Measurements from ENCODE around the gene PDGFC. TPM values are rescaled to one million over a fixed set of nuclear protein-coding genes. Genes with fewer than 3 reads are reported as not detected.

Gene PDGFC
- total RNA-seq, 1 experiment from 2014 or later: 9.8 TPM

DNA sequence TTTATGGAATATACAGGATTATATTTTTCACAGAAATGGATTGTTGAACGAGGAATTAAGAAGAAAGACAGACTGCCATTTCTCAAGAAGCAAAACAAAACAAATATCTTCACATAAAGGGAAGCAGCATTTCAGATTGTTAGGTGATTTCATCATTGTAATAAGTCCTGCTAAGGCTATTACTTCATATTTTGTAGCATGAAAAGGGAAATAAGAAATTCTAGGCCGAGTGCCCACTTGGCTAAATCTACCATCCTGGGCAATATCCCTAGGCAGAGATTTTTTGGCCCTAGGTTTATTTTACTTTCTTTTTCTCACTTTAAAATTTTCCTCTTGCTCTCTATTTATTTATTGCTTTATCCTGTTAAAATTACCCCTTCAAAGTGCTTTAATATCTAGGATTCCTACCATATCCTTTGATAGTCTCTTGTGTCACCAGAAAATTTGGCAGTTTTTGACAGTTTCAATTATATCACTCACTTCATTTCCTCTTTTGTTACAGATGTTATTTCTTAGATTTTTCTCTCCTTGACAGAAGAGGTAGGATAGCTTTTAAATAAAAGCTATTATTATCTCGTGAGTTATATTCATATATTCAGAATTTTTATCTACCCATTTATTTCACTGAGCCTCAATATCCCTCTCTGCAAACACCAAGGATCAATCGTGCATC lies 142.3 kb downstream of the PDGFC start:
- no peak for ATAC-seq
- Histone ChIP-seq H2AFZ (ENCODE audit: low read depth, low read length, poor library complexity, severe bottlenecking) (no peak overlapping the region), H3K4me2 (ENCODE audit: low read length) (no peak overlapping the region), H3K27ac (ENCODE audit: low read depth, low read length) (no peak overlapping the region), H4K20me1 (ENCODE audit: insufficient read depth) (no peaks in the 10 kb centered on the region; the same call in 1 of the 2 replicates), H3K9me2 (ENCODE audit: insufficient read depth) (no peaks in the 10 kb centered on the region), H3K27me3 (ENCODE audit: insufficient read depth, low read length) (no peaks in the 10 kb centered on the region), H3K4me1 (ENCODE audit: control insufficient read depth in 1 of 2, insufficient read depth in 2 of 2, low read length in 2 of 2) (no peaks in the 10 kb centered on the region), H3K9me3 (ENCODE audit: control insufficient read depth in 1 of 2, insufficient read depth in 1 of 2, low read depth in 1 of 2, low read length in 2 of 2) (no peaks in the 10 kb centered on the region), H3K79me2 (ENCODE audit: insufficient read depth, low read length) (no peaks in the 10 kb centered on the region), H3K36me3 (ENCODE audit: control insufficient read depth in 1 of 2, insufficient read depth in 2 of 2, low read length in 2 of 2) (no peaks in the 10 kb centered on the region), H3K9ac (ENCODE audit: low read length) (no peak overlapping the region), H3K4me3 (replicated peaks in 1 of 2; ENCODE audit: low read depth in 1 of 2, low read length in 2 of 2) (no peak overlapping the region)
- no TSS peak for BruUV-seq (replicated peaks)
- TF ChIP-seq, protein P1, sequence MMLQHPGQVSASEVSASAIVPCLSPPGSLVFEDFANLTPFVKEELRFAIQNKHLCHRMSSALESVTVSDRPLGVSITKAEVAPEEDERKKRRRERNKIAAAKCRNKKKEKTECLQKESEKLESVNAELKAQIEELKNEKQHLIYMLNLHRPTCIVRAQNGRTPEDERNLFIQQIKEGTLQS (IDR thresholded peaks at IDR 0.05): no peak
- ChIA-PET POLR2A (no interaction called here), RAD21 (ENCODE audit: low non-redundant PET in 1 of 2, low total read pairs in 2 of 2, uncharacterized antibody in 2 of 2, unreplicated experiment in 2 of 2) (no interaction called here), CTCF (no interaction called here)
- no peak for DNase-seq (ENCODE audit: low read depth, low spot score)
- intact Hi-C loops (cut with micrococcal nuclease): no loop called here

GRCh38 chr4:156827519-156827918 lies 144.1 kb downstream of the PDGFC start:
- intact Hi-C loops (cut with micrococcal nuclease): no loop called here
- Histone ChIP-seq H3K4me2 (ENCODE audit: low read length) (no peak overlapping the region), H3K4me1 (ENCODE audit: control insufficient read depth in 1 of 2, insufficient read depth in 2 of 2, low read length in 2 of 2) (no peaks in the 10 kb centered on the region), H3K4me3 (replicated peaks in 1 of 2; ENCODE audit: low read depth in 1 of 2, low read length in 2 of 2) (no peak overlapping the region), H3K27me3 (ENCODE audit: insufficient read depth, low read length) (no peaks in the 10 kb centered on the region), H3K9ac (ENCODE audit: low read length) (no peak overlapping the region), H3K9me2 (ENCODE audit: insufficient read depth) (no peaks in the 10 kb centered on the region), H4K20me1 (ENCODE audit: insufficient read depth) (no peaks in the 10 kb centered on the region; the same call in 1 of the 2 replicates), H2AFZ (ENCODE audit: low read depth, low read length, poor library complexity, severe bottlenecking) (no peak overlapping the region), H3K79me2 (ENCODE audit: insufficient read depth, low read length) (no peaks in the 10 kb centered on the region), H3K27ac (ENCODE audit: low read depth, low read length) (no peak overlapping the region), H3K36me3 (ENCODE audit: control insufficient read depth in 1 of 2, insufficient read depth in 2 of 2, low read length in 2 of 2) (no peaks in the 10 kb centered on the region), H3K9me3 (ENCODE audit: control insufficient read depth in 1 of 2, insufficient read depth in 1 of 2, low read depth in 1 of 2, low read length in 2 of 2) (no peaks in the 10 kb centered on the region)
- CTCF ChIA-PET: no interaction called here
- RAD21 ChIA-PET (ENCODE audit: low non-redundant PET in 1 of 2, low total read pairs in 2 of 2, uncharacterized antibody in 2 of 2, unreplicated experiment in 2 of 2): no interaction called here
- BruUV-seq (replicated peaks): no TSS peak
- DNase-seq (ENCODE audit: low read depth, low spot score): no peak
- POLR2A ChIA-PET: no interaction called here
- ATAC-seq: no peak
- TF ChIP-seq POLR2A (IDR thresholded peaks at IDR 0.05; ENCODE audit: borderline replicate concordance, extremely low read depth, insufficient read depth, insufficient read length) (no peak), CBX3 (IDR thresholded peaks at IDR 0.05; ENCODE audit: low read depth) (no peak), TCF7L2 (IDR thresholded peaks at IDR 0.05; ENCODE audit: borderline replicate concordance, extremely low read depth, insufficient read depth, insufficient read length) (no peak), CEBPB (IDR thresholded peaks at IDR 0.05; ENCODE audit: low read depth) (no peak), REST (IDR thresholded peaks at IDR 0.05; ENCODE audit: low read depth) (no peak), SIN3A (IDR thresholded peaks at IDR 0.05; ENCODE audit: low read depth) (no peak), RAD21 (IDR thresholded peaks at IDR 0.05; ENCODE audit: low read depth) (no peak), ELF1 (IDR thresholded peaks at IDR 0.05; ENCODE audit: borderline replicate concordance, low read depth) (no peak), JUND (IDR thresholded peaks at IDR 0.05) (no peak), YY1 (IDR thresholded peaks at IDR 0.05; ENCODE audit: extremely low read depth, insufficient replicate concordance, low read depth, low read length) (no peak), ZNF274 (IDR thresholded peaks at IDR 0.05; ENCODE audit: low read depth, low read length) (no peak), ZFX (IDR thresholded peaks at IDR 0.05) (no peak), SP1 (IDR thresholded peaks at IDR 0.05; ENCODE audit: low read depth) (no peak)
- TF ChIP-seq, protein P2, sequence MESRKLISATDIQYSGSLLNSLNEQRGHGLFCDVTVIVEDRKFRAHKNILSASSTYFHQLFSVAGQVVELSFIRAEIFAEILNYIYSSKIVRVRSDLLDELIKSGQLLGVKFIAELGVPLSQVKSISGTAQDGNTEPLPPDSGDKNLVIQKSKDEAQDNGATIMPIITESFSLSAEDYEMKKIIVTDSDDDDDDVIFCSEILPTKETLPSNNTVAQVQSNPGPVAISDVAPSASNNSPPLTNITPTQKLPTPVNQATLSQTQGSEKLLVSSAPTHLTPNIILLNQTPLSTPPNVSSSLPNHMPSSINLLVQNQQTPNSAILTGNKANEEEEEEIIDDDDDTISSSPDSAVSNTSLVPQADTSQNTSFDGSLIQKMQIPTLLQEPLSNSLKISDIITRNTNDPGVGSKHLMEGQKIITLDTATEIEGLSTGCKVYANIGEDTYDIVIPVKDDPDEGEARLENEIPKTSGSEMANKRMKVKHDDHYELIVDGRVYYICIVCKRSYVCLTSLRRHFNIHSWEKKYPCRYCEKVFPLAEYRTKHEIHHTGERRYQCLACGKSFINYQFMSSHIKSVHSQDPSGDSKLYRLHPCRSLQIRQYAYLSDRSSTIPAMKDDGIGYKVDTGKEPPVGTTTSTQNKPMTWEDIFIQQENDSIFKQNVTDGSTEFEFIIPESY (IDR thresholded peaks at IDR 0.05; ENCODE audit: extremely low read depth, insufficient replicate concordance, low read length): no peak
- TF ChIP-seq, protein P1 (IDR thresholded peaks at IDR 0.05): no peak
